Left colon (tissue), 2 donors: ENCODE measurements around the gene CRB1. TPM values are rescaled to one million over a fixed set of nuclear protein-coding genes. Genes with fewer than 3 reads are reported as not detected.

Source experiments
- ATAC-seq: fragments of 200-7000 bp; cut with Tn5 transposase; one replicate; pipeline ENCODE4 v1.9.1; 2020; ENCODE audit warnings: mild to moderate bottlenecking, moderate library complexity
- DNase-seq, 2 donors: peaks; one replicate each; pipeline ENCODE4 v3.0.0-alpha.2; 2020
- intact Hi-C, 2 donors: fragments of 100-400 bp; cut with DNase I in 1 of 2; cut with micrococcal nuclease in 1 of 2; formaldehyde crosslinking; loops; one replicate each; pipeline versions ENCODE4 v1.11.2 to v1.14.0; 2022; cut with DNase I, micrococcal nuclease
- total RNA-seq, 2 donors: library from RNA; stranded (reverse); fragmentation: NEBNext Ultra II Directional; extraction: Animal tissue kit (Norgen Biotek cat#: 25700); gene quantifications; one replicate each; pipeline ENCODE4 v1.2.1, GENCODE V29; 2021
- donor health status: DM: no; HTN: no; CAD: no.
- donor health status: DM: yes; HTN: yes; CAD: no.

The CRB1 gene
- total RNA-seq, 2 donors from 2014 or later = 0.11 TPM; not detected in 1

DNA sequence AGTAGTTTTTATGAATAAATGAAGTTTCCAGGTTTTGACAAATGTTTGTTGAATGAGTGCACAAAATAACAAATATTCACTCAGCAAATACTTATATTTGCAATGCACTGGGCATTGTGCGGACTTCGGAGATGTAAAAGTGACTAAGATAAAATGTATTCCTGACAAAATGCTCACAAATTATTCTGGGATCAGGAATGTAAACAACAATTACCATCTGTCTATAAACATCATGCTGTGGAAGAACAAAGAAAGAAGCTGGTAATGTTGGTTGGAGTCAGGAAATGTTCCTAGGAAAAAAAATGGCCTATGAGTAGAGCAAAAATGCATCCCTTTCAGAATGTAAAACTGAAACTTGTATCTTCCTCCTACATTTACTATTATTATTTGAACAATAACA, 68.5 kb downstream of the CRB1 start:
- ATAC-seq (no peak), DNase-seq (no peak)
- intact Hi-C loops = no loop called here

DNA sequence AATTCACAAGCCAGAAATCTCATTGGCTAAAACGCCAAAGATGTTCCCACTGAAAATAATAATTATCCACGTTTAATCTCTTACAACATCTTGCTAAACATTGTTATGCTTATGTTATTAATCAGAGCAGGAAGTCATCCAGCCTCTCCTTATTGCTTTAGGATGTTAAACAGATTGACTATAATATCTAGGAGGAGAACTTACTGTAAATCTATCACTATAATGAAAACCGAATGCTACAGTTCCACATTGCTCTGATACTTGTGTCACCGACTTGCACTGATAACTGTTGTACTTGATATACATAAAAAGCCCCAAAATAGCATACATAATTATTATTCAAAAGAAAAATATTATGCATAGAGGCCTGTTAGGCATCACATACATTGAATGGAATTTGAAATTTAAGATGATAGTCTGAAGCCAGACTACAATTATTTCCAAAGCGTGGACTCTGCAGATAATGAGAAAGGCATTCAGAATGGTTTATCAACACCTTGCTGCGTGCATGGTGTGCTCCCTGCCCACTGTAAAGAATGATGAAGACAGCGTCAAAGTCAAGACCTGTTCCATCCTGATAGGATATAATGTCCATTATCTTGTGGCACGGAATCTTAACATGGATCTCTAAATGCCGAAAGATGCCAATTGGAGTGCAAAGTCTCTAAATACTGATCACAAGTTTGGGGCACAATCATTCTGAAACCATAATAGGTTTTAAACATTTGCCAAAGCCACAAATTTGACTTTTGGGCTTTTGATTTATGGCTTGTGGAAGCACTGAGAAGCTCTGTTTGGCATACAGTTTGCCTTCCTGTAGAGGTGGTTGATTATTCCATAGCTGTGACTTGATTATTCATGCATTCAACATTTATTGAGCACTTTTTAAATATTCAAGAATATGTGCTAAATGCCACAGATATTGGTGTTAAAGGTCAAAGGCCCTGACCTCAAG, 71.3 kb downstream of the CRB1 start:
- ATAC-seq (no peak), DNase-seq (no peak)
- intact Hi-C loops = no loop called here

DNA sequence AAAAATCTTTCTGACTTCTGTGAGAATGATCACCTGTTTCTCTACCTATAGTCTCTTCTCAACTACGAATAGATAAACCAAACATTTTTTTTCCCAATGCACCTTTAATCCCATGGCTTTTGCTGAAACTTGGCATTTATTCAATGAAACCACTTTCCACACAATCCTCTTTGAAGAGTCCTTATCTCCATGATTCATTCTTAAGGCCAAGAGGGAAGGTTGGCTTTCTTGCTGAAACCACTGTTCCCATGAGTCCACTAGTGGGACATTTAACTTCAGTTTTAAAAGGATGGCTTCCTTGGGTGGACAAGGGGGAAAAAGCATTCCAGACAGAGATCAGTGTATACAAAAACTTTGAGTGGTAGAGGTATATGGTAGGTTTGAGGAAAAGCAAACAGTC, 73.6 kb downstream of the CRB1 start:
- intact Hi-C loops = no loop called here
- DNase-seq (no peak), ATAC-seq (no peak)

DNA sequence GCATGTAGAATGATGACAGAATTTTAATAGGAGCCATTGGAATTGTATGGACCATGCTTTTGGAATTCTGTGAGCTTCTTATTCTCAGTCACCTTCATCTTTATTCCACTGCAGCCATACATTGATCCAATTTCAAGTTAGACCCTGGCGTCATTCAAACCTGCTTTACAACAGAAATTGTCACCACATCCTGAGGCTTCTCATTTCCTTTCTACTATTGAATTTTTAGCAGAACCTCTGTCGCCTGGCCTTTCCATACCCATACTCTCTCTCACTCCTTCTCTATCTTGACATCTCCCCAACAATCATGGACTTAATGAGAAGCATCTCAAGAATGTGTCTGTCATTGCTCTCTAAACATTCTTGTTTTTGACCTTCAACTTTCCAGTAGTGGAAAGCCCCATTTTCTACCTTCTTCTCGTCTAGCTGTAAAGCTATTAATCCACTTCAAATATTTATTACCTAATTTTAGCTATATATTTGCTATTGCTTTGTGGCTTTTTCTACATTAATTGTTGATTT, 74.1 kb downstream of the CRB1 start:
- no peak for ATAC-seq
- intact Hi-C loops = no loop called here
- DNase-seq = no peak

DNA sequence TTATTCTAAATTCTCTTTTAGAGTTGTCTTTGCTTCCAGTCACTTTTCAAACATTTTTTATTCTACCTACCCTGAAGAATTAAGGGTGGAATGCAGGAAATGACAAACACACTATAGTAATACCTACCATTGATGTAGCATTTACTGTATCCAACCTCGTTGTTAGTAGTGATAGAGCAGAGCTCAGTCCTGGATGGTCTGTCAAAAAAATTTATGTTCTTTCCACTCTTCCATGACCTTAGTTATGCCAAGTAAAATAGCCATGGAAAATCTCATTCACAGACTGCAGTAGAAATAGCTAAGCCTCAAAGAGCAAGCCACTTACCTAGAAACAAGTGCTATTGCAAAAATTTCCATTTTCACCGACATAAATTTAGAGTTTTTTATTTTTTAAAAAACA, 74.6 kb downstream of the CRB1 start:
- DNase-seq = no peak
- intact Hi-C loops = no loop called here
- ATAC-seq = no peak

DNA sequence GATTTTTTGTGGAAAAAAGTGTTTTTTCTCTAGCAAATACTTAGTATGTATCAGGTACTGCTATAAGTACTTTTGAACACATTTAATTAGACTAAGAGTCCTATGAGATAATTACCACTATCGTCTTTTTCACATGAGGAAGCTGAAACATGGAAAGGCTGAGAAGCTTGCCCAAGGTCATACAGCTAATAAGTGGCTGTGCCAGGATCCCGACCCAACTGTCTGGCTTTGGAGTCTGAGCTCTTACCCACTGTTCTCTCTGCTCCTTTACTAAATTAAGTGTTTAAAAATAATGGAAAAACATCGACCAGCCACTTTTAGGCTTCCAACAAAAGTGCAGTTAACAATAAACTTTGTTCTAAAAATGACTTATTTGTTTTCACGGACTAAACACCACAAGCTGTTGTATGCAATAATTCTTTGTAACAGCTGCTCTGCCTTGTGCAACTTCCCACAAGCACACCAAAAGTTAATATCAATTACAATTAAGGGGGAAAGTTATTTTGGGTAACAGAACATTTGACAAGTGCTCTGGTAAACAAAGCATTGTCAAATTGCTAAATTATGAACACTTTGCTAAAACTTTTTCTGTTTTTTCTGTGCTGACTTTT, 75.7 kb downstream of the CRB1 start:
- intact Hi-C loops = no loop called here
- no peak for ATAC-seq
- DNase-seq = no peak

DNA sequence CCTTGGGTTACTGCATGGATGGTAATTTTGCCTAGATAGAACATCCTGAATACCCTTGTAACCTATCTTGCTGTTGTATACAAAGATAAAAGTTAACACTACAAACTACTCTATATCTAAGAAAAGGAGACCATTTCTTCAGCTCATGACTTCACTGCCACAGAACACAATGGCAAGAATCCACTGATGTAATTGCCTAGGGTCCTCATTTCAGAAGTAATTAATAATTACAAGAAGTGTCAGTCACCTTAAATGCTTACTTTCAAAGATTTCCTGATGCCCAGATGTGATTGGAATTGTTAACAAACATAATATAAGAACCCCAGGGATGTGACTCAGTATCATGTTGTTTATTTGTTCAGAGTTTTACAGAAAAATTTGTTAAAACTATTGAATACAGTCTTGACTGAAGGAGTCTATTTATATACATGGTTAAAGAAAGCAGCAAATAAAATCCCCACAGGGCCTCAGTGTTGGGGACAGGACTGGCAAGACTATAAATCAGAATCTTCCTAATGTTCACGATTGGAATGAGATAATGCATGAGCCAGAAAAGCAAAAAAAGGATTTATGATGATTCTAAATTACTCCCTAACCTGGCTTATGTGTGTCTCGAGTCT, 83.9 kb downstream of the CRB1 start:
- no peak for DNase-seq
- ATAC-seq = no peak
- intact Hi-C loops = loop anchor here in 1 of 2 donors (10.0 kb wide), 1 partner anchor 167 kb away; no protein-coding TSS in a partner anchor

DNA sequence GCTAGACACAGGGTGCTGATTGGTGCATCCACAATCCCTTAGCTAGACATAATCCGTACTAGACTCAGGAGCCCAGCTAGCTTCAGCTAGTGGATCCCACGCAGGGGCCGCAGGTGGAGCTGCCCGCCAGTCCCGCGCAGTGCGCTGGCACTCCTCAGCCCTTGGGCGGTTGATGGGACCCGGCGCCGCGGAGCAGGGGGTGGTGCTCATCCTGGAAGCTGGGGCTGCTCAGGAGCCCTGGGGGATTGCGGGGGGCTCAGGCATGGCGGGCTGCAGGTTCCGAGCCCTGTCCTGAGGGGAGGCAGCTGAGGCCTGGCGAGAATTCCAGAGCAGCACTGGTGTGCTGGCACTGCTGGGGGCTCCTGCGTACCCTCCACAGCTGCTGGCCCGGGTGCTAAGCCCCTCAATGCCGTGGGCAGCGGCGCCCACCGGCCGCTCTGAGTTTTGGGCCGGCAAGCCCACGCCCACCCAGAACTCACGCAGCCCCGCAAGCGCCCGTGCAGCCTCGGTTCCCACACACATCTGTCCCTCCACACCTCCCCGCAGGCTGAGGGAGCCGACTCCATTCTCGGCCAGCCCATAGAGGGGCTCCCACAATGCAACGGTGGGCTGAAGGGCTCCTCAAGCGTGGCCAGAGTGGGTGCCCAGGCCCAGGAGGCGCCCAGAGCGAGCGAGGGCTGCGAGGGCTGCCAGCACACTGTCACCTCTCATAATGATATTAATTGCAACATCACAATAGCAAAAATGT, 87.4 kb downstream of the CRB1 start:
- no peak for ATAC-seq
- intact Hi-C loops = loop anchor here in 1 of 2 donors (10.0 kb wide), 1 partner anchor 171 kb away; no protein-coding TSS in a partner anchor

DNA sequence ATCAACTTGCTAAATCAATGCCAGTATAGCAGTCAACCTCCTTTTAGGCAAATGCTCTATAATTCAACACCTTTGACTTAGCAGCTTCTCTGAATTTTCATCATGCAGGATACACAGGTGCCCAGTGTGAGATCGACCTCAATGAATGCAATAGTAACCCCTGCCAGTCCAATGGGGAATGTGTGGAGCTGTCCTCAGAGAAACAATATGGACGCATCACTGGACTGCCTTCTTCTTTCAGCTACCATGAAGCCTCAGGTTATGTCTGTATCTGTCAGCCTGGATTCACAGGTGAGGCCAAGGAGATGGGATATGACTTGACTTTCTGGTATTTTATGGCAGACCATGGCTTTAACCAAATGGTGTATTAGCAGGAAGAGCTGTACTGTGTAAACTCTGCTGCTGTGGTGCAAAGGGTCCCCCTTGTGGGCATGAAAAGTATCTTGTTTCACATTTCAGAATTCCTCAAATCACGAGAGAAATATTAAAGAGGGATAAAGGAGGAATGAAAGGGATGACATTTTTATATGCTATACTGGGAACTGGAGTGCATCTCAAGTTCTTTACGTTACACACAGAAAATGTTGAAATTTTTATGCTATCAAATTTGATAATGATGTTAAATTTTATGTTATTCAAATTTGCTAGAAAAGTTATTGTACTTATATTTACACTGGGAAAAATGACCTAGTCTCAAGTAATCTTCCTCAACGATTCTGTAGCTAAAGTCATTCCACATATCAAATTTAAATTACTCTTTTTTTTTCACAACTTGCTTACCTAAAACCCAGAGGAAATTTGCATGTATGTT, 88.9 kb downstream of the CRB1 start:
- DNase-seq = peak in 1 of 2 donors; percentile 9
- ATAC-seq = peak; percentile 44
- intact Hi-C loops = loop anchor here in 1 of 2 donors (10.0 kb wide), 1 partner anchor 172 kb away; no protein-coding TSS in a partner anchor

More for the DNA sequence above, 87.4 kb downstream of the CRB1 start:
- no peak for DNase-seq

DNA sequence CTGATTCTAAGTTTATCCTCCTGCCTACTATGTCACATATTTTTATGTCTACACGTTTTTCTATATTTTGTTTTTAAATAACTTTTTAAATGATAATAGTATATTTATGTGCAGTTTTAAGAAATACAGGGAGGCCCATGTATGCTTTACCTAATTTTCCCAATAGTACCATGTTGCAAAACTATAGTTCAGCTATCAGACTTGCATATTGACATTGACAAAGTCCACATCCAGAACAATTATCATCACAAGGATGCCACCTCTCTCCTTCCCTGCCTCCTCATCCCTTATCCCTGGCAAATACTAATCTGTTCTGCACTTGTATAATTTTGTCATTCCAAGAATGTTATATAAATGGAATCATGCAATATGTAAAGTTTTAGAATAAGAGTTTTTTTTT, 90.9 kb downstream of the CRB1 start:
- intact Hi-C loops = loop anchor here in 1 of 2 donors (10.0 kb wide), 1 partner anchor 174 kb away; no protein-coding TSS in a partner anchor
- no peak for ATAC-seq
- no peak for DNase-seq

DNA sequence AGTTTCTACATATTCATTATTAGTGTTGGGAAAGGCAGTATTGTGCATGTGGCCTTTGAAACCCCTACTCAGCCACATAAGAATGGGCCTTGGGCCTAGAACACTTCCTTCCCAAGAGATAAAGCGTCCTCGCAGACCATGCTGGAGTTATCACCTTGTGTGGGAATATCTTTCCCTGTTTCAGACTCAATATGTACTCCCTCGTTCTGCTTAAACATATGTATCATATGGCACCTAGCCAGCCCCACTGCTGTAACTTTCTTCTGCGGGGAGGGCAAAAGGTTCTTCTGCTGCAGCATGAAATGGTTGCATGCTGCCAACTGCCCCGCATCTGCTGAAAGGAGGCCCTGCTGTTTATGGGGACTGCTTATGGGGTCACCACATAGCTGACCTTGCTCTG, 92.0 kb downstream of the CRB1 start:
- no peak for ATAC-seq

DNA sequence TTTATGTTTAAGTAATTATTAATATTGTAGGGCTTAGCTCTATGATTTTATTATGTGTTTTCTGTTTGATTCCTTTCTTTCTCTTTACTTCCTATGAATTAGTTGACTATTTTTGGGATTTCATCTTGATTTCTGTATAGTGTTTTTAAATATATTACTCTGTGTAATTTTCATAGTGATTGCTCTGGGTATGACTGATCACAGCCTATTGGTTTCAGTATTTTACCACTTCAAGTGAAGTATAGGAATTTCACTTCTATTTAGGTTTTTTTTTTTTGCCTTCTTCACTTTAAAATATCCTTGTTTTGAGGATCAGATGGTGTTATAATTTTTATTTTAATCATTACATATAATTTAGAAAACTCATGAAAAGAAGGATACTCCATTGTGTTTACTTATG, 94.8 kb downstream of the CRB1 start:
- ATAC-seq = no peak
- DNase-seq = no peak
- intact Hi-C loops = no loop called here

More for the DNA sequence above, 92.0 kb downstream of the CRB1 start:
- intact Hi-C loops = no loop called here
- DNase-seq = no peak

DNA sequence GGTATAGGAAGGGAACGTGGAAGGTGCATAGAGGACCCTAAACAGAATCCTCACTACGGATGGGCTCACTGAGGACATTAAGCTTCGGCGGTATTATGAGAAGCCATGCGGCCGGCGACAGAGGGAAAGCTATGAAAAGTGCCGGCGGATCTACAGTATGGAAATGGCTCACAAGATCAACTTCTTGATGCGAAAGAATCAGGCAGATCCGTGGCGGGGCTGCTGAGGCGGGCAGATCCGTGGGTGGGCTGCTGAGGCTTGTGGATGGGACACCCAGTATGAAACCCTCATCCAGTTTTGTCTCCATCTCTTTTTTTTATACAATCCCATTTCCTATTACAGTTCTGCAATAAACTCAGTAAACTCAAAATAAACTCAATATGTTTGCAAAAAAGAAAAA, 95.8 kb downstream of the CRB1 start:
- ATAC-seq (no peak), DNase-seq (no peak)
- intact Hi-C loops = no loop called here

DNA sequence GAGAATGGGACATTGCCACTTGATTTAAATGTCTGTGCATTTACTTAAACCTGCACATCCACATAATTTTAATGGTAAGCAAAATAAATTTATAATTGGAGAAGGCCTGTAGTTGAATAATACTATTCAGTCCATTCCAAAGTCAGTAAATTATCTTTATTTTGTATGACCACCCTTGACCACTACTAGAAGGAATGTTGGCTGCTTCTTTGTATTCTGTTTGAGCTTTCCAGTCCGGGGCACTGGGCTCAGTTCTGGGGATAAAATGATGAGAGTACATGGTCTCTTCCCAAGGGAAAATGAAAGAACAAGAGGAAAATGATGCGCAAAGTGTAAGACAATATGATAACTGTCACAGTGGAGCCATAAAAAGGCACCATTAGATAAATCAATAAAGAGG, 98.9 kb downstream of the CRB1 start:
- no peak for DNase-seq
- no peak for ATAC-seq
- intact Hi-C loops = no loop called here

DNA sequence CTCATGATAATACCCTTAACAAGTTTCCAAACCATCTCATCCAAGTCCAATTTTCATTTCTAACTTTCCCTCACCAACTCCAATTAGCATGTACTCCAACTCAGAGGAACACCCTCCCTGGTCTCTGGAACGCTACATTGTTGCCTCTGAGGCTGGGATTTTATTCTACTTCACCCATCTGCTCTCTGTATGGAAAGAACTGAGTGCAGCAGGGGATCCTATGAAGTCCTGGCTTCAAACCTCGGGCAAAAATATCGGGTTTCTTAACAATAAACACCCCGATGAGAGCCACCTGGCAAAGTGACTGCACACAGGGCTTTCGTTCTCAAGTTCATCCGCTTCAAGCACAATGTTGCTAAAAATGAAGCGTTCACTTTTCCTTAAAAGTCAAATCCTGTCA, 99.6 kb downstream of the CRB1 start:
- ATAC-seq (no peak), DNase-seq (no peak)
- intact Hi-C loops = no loop called here

DNA sequence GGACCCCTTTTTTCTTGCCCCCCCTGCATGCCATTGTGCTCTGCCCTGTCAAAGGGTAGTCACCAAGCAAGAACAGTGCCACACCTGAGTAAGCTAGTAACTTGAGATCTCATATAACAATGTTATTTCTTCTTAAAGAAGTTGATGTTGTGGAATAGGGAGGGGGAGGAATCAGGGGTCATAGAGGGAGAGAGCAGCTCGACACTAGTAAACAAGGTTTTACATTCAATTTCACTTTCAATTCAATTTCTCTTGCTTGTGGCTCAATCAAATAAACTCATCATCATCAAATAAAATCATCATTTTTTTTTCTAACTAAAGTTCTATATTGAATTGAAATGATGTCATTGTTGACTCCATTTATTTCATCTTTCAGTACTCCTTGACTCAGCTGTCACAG, 106.4 kb downstream of the CRB1 start:
- intact Hi-C loops = no loop called here
- DNase-seq (no peak), ATAC-seq (no peak)

DNA sequence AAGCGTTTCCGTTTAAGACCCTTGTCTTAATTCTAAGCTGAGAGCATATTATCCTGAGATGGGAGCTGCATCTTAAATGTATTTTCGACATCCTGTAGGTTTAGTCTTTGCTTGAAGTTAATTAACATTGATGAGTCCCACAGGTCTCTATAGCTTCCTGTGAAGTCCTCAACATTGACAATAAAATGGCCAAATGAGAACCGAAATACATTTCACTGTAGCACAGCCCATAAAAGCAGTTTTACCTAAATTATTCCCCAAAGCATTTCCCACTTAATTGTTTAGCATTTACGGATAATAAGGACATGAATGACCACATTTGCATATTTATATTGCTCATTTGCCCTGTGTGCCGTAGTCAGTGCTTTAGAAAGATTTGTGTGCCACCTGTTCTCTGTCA, 116.4 kb downstream of the CRB1 start:
- ATAC-seq = no peak
- no peak for DNase-seq
- intact Hi-C loops = no loop called here

DNA sequence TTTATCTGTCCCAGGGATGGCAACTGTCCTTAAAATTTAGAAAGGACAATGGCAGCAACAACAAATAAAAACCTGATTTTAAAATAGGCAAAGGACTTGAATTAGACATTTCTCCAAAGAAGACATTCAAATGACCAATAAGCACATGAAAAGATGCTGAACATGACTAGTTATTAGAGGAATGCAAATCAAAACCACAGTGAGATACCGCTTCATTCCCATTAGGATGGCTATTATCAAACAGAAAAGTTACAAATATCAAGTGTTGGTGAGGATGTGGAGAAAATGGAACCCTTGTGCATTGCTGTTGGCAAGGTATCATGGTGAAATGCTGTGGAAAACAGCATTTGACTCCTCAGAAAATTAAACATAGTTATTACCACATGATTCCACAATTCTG, 120.7 kb downstream of the CRB1 start:
- no peak for DNase-seq
- intact Hi-C loops = no loop called here
- no peak for ATAC-seq
